ENCODE data around the gene ARIH2.

- TF ChIP-seq REST (IDR thresholded peaks at IDR 0.05; ENCODE audit: insufficient read depth in 1 of 2, low read depth in 2 of 2, low read length in 2 of 2) (no peak), POLR2AphosphoS5 (IDR thresholded peaks at IDR 0.05; ENCODE audit: low read depth, low read length) (no peak), TAF1 (IDR thresholded peaks at IDR 0.05; ENCODE audit: borderline replicate concordance, insufficient read depth, low read length) (no peak)
These were observed 109.6 kb downstream of the ARIH2 start for GRCh38 chr3:49028298-49028672.
